Kidney capillary endothelial cell (primary cell): ENCODE measurements around the gene SCOC.

Experiments used
- DNase-seq: peaks from one replicate; pipeline ENCODE4 v3.0.0-alpha.2; 2018; ENCODE audit warnings: low spot score

SCOC gene

GRCh38 chr4:140373328-140374129, at the start of gene SCOC:
SCOC (plus strand) TSS chr4:140373646; CDS start chr4:140379171, 5,525 bp downstream.
- peak; percentile 100 for DNase-seq

- DNase-seq = peak; percentile 24
Measured at GRCh38 chr4:140326395-140326993, 47.0 kb upstream of the SCOC start.

- DNase-seq = peak; percentile 46
Measured at GRCh38 chr4:140330311-140330900, 43.0 kb upstream of the SCOC start.

GRCh38 chr4:140331245-140331644, 42.2 kb upstream of the SCOC start:
- no peak for DNase-seq

GRCh38 chr4:140331876-140332275, 41.6 kb upstream of the SCOC start:
- no peak for DNase-seq

- no peak for DNase-seq
Measured at GRCh38 chr4:140332734-140333133, 40.7 kb upstream of the SCOC start.

- DNase-seq = no peak
Measured at GRCh38 chr4:140333523-140333922, 39.9 kb upstream of the SCOC start.

- no peak for DNase-seq
Measured at GRCh38 chr4:140335076-140335475, 38.4 kb upstream of the SCOC start.

GRCh38 chr4:140336730-140337129, 36.7 kb upstream of the SCOC start:
- DNase-seq = no peak

GRCh38 chr4:140342620-140343019, 30.8 kb upstream of the SCOC start:
- DNase-seq = no peak

- DNase-seq = peak; percentile 48
Measured at GRCh38 chr4:140343303-140343702, 30.1 kb upstream of the SCOC start.

GRCh38 chr4:140344101-140344500, 29.3 kb upstream of the SCOC start:
- no peak for DNase-seq

- DNase-seq = no peak
Measured at GRCh38 chr4:140344621-140345020, 28.8 kb upstream of the SCOC start.

- DNase-seq = no peak
Measured at GRCh38 chr4:140346136-140346535, 27.3 kb upstream of the SCOC start.

GRCh38 chr4:140349816-140350215, 23.6 kb upstream of the SCOC start:
- no peak for DNase-seq

- DNase-seq = no peak
Measured at GRCh38 chr4:140351093-140352075, 22.1 kb upstream of the SCOC start.

GRCh38 chr4:140353786-140354185, 19.7 kb upstream of the SCOC start:
- no peak for DNase-seq

- no peak for DNase-seq
Measured at GRCh38 chr4:140355288-140355687, 18.2 kb upstream of the SCOC start.

- DNase-seq = no peak
Measured at GRCh38 chr4:140357868-140358267, 15.6 kb upstream of the SCOC start.

GRCh38 chr4:140358281-140358680, 15.2 kb upstream of the SCOC start:
- DNase-seq = no peak

- peak; percentile 86 for DNase-seq
Measured at GRCh38 chr4:140359562-140360427, 13.7 kb upstream of the SCOC start.
